ENCODE measurements around the gene NCAM2. TPM values are rescaled to one million over a fixed set of nuclear protein-coding genes. Genes with fewer than 3 reads are reported as not detected.

The NCAM2 gene
- total and polyA plus RNA-seq, 11 donors = 0.19 to 4.3 (median 2.9) TPM

- 63 to 65% (median 64%) methylated on average over 3 of the region's 3 CpGs for WGBS, 4 donors
- no peak for TF ChIP-seq POLR2A (IDR thresholded peaks at IDR 0.05)
- TF ChIP-seq, protein P1, sequence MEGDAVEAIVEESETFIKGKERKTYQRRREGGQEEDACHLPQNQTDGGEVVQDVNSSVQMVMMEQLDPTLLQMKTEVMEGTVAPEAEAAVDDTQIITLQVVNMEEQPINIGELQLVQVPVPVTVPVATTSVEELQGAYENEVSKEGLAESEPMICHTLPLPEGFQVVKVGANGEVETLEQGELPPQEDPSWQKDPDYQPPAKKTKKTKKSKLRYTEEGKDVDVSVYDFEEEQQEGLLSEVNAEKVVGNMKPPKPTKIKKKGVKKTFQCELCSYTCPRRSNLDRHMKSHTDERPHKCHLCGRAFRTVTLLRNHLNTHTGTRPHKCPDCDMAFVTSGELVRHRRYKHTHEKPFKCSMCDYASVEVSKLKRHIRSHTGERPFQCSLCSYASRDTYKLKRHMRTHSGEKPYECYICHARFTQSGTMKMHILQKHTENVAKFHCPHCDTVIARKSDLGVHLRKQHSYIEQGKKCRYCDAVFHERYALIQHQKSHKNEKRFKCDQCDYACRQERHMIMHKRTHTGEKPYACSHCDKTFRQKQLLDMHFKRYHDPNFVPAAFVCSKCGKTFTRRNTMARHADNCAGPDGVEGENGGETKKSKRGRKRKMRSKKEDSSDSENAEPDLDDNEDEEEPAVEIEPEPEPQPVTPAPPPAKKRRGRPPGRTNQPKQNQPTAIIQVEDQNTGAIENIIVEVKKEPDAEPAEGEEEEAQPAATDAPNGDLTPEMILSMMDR (IDR thresholded peaks at IDR 0.05) = no peak
- Histone ChIP-seq H3K4me3 (no peak overlapping the region), H3K9me3 (no peaks in the 10 kb centered on the region), H3K4me1 (peaks cover 0 to 5% (median 0%) of the 10 kb centered on the region in 12 donors), H3K27me3 (no peaks in the 10 kb centered on the region), H3K27ac (no peak overlapping the region), H3K36me3 (no peaks in the 10 kb centered on the region)
- no peak for DNase-seq
- ATAC-seq = no peak
- intact Hi-C loops (cut with DNase I) = no loop called here
These were observed 47.3 kb downstream of the NCAM2 start for GRCh38 chr21:21045518-21045917.

DNA sequence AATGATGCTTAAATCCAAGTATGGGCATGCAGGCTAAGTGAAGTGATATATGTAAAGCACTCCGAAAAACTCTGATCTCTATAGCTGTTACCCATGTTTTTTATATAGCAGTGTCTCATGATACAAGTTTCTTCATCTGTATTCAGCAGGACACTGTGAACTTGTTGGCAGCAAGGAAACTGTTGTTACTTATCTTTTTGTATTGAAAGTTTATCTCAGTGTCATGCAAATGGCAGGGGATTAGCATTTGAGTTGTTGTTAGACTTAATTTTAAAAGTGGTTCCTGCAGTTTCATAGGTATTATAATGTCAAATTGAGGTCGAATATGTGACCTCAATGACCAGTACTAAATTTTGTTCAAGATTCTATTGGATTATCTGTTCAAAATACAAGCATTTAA is 47.9 kb downstream of the NCAM2 start:
- Histone ChIP-seq H3K9me3 (no peaks in the 10 kb centered on the region), H3K27ac (no peak overlapping the region), H3K36me3 (no peaks in the 10 kb centered on the region), H3K27me3 (no peaks in the 10 kb centered on the region), H3K4me3 (no peak overlapping the region), H3K4me1 (peaks cover 0 to 5% (median 0%) of the 10 kb centered on the region in 12 donors)
- 24 to 34% (median 28%) methylated on average over 2 of the region's 2 CpGs for WGBS, 4 donors
- ATAC-seq (no peak), DNase-seq (no peak)
- TF ChIP-seq POLR2A (IDR thresholded peaks at IDR 0.05) = no peak
- TF ChIP-seq, protein P1 (IDR thresholded peaks at IDR 0.05) = no peak
- intact Hi-C loops (cut with DNase I) = no loop called here

GRCh38 chr21:21051109-21052055 is 53.2 kb downstream of the NCAM2 start:
- ATAC-seq (no peak), DNase-seq (no peak)
- H3K27ac ChIP-seq = peak overlapping the region in 1 of 12 donors; percentile 1
- intact Hi-C loops (cut with DNase I) = no loop called here
- TF ChIP-seq, protein P1 (IDR thresholded peaks at IDR 0.05) = no peak
- TF ChIP-seq POLR2A (IDR thresholded peaks at IDR 0.05) = no peak
- no peaks in the 10 kb centered on the region for H3K36me3 ChIP-seq
- WGBS, 4 donors = 61 to 67% (median 64%) methylated on average over 4 of the region's 4 CpGs
- H3K4me1 ChIP-seq = peaks cover 0 to 11% (median 0%) of the 10 kb centered on the region in 12 donors
- no peak overlapping the region for H3K4me3 ChIP-seq
- no peaks in the 10 kb centered on the region for H3K9me3 ChIP-seq
- no peaks in the 10 kb centered on the region for H3K27me3 ChIP-seq

GRCh38 chr21:21052672-21053071 is 54.5 kb downstream of the NCAM2 start:
- peaks cover 0 to 11% (median 0%) of the 10 kb centered on the region in 12 donors for H3K4me1 ChIP-seq
- 75 to 91% (median 83%) methylated on average over 2 of the region's 2 CpGs for WGBS, 4 donors
- TF ChIP-seq, protein P1 (IDR thresholded peaks at IDR 0.05) = no peak
- TF ChIP-seq POLR2A (IDR thresholded peaks at IDR 0.05) = no peak
- no peak overlapping the region for H3K27ac ChIP-seq
- no peaks in the 10 kb centered on the region for H3K36me3 ChIP-seq
- no peaks in the 10 kb centered on the region for H3K27me3 ChIP-seq
- H3K9me3 ChIP-seq = no peaks in the 10 kb centered on the region
- ATAC-seq (no peak), DNase-seq (no peak)
- intact Hi-C loops (cut with DNase I) = no loop called here
- H3K4me3 ChIP-seq = no peak overlapping the region

Data from heart left ventricle (tissue), 16 donors.